ENCODE measurements around the gene NELFCD.
"Not testable (repeated sequence)": the region's sequence is repeated elsewhere in the genome, so short reads cannot be mapped to it uniquely, and the experiment has no call there.

NELFCD gene

GRCh38 chr20:59020938-59021551 lies 40.0 kb downstream of the NELFCD start:
- FAIRE-seq: peak; percentile 96
- DNase-seq (ENCODE audit: insufficient read length, low spot score): peak; percentile 90

GRCh38 chr20:59022754-59023153 lies 41.7 kb downstream of the NELFCD start:
- DNase-seq (ENCODE audit: insufficient read length, low spot score): no peak
- FAIRE-seq: peak; percentile 51

GRCh38 chr20:59023616-59024015 lies 42.6 kb downstream of the NELFCD start:
- DNase-seq (ENCODE audit: insufficient read length, low spot score): no peak
- no peak for FAIRE-seq

DNA sequence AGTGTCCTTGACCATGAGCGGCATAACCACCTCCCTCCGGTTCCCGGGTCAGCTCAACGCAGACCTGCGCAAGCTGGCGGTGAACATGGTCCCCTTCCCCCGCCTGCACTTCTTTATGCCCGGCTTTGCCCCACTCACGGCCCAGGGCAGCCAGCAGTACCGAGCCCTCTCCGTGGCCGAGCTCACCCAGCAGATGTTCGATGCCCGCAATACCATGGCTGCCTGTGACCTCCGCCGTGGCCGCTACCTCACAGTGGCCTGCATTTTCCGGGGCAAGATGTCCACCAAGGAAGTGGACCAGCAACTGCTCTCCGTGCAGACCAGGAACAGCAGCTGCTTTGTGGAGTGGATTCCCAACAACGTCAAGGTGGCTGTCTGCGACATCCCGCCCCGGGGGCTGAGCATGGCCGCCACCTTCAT lies 43.1 kb downstream of the NELFCD start:
- DNase-seq (ENCODE audit: insufficient read length, low spot score): no peak

DNA sequence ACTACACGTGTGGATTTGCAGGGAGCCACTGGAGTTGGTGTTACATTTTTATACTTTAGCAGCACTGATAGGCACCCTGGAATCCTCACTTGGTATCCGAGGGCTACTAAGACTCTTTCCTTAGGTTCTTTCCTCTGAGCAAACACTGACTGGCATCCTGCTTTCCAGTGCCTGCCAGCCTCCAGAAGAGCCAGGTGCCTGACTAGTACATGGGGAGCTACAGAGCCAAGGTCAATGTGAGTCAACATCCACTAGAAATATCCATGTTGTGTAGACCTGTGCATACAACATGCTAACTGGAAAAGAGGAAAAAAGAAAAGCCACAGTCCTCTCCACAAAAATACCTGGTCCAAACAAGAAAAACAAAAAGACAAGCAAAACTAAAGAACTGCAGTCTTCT lies 44.0 kb downstream of the NELFCD start:
- FAIRE-seq (no peak), DNase-seq (ENCODE audit: insufficient read length, low spot score) (no peak)

More for the DNA sequence above, 43.1 kb downstream of the NELFCD start:
- FAIRE-seq: peak; percentile 33

DNA sequence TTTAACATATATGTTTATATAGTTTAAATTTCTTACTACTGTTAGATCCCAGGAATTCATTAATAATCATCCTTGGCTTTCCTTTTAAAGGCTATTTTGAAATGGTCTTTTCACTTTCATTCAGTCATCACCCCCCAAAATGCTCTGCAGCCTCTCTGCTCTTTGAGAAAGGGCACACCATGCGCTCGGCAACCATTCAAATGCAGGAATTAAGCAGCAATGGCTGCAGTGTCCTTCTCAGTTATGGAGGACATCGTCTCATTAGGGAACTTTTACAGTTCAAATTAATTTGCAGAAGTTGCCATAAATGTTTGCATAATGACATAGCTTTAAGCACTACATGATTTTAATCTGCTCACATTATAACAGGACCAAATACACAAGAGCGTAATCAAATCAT lies 44.5 kb downstream of the NELFCD start:
- DNase-seq (ENCODE audit: insufficient read length, low spot score) (no peak), FAIRE-seq (no peak)

DNA sequence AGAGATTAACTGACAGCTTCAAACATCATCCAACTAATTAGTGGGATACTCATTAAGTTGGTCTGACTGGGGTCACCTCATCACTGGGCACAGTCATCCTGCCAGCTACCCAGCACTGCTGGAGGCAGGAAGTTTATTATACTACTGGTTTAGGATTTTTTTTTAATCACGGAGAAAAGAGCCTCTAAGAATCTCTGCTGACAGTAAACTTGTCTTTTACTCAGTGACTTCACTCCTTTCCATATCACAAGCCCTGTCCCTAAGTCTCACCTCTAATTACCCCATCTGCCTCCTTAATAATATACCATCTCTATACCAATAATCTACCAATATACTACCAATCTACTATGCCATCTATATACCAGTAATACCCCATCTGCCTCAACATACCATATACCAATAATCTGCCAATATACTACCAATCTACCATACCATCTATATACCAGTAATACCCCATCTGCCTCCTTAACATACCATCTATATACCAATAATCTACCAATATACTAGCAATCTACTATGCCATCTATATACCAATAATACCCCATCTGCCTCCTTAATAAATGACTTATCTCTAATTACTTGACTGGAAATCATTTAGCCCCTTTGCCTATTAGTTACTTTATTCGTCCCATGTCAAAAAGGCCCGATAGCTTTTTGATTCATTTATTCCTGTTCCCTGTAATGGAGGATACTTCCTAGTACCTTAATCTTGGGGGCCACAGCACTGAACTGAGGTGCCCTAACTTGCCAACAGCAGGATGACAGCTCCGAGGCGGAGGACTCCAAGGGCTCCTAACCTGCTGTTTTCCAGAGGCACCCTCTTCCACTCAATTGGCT lies 46.1 kb downstream of the NELFCD start:
- FAIRE-seq: peak; percentile 69
- no peak for DNase-seq (ENCODE audit: insufficient read length, low spot score)

GRCh38 chr20:59027741-59028320 lies 46.8 kb downstream of the NELFCD start:
- DNase-seq (ENCODE audit: insufficient read length, low spot score): no peak
- FAIRE-seq: peak; percentile 42

DNA sequence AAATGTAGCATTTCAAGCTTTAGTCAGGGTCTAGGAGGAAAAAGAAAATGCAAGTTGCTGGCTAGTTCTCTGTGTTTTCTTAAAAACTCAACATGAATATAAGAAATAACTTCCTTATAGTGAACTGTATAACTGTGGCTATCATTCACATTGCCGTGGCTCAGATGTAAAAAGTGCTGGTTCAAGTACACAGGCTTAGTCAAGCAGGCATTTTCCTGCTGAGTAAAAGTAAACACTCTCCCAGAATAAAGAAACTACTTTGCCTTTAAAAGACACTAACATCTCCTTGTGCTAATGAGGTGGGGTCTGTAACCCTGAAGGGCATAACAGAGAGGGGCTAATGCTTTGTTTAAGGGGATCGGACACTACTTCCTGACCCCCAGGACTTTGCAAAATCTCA lies 47.8 kb downstream of the NELFCD start:
- FAIRE-seq: no peak
- DNase-seq (ENCODE audit: insufficient read length, low spot score): no peak

DNA sequence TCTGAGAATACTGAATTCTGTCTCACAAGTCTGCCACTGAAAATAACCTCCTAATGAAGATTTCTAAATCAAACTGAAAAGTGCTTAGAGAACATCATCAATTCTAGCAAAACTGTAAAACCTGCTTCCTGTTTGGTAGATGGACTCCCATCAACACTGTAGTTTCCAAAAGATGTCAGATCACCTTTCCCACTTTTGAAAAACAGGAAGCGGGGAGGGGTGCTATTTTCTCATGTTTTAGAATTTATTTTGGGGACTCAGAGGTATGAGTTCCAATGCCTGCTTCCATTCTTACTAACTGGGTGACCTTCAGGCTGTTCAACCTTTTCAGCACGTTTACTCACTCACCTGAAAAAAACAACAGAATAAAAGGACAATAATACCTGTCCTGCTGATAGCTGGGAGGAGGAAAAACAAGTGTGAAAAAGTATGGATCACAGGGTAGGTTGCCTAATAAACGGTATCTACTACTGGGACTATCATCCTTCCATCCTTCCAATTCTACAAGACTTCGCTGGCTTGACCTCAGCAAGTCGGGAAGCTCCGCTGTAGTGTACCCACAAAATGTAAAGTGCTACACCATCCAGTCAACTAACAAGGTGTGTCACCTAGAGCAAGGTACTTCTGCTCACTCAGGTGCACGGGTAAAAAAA lies 50.0 kb downstream of the NELFCD start:
- DNase-seq (ENCODE audit: insufficient read length, low spot score) (no peak), FAIRE-seq (peak; percentile 83)

DNA sequence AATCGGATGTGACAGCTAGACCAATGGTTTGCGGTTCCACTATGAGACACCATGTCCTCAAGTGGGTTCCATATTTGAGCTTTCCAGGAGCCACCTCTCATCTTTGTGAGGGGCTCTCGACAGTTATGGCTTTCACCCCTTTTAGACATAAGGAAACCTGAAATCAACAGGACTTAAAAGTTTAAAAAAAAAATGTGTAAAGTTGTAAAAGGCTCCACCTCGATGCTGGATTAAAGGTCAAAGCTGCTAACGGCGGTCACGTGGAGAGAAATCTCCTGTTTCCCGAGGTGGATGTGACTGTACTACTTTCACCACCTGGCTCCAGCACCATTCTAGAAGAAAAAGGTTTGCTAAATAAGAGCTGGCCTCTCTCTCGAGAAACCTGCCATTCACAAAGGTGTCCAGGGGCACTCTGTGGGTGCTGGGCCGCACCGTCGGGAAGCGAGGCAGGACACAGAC lies 50.5 kb downstream of the NELFCD start:
- FAIRE-seq (no peak), DNase-seq (ENCODE audit: insufficient read length, low spot score) (no peak)

DNA sequence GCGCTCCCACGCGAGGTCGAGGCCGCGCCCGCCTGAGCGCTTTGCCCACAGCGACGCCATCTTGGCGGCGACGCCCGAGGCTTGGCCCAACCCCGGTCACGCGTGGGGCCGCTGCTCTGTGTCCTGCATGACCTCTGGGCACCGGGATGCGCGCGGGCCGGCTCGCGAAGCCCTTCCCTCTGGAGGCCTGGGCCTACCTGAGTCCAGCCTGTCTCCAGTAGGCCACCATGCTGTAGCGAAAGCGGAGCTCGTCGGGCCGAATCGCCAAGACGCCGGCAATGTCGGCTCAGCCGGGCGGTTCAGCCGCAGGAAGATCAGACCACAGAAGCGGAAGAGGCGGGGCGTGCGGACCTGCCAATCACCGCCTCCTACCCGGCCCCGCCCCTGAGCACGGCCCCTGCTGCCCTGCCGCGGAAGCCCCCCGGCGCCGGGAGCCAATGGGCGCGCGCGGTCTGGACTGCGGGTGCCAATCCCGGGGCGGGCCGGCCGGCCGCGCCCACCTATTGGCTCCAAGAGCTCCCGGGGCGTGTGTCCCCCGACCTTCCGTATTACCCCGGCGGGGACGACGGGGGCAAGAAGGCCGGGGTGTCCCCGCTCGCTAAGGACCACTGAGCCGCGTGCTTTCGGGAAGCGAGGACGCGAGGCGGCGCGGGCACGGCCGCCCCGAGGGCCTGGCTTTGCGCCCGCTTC lies 51.1 kb downstream of the NELFCD start, which contains the start of gene ATP5F1E:
TSS of gene ATP5F1E (minus strand) at position 313 of the 690 bp plus-strand sequence. CDS start at position 229, 84 bp downstream.
- peak; percentile 100 for DNase-seq (ENCODE audit: insufficient read length, low spot score)

GRCh38 chr20:59032713-59033059 lies 51.6 kb downstream of the NELFCD start:
- no peak for FAIRE-seq

More for the DNA sequence above, 51.1 kb downstream of the NELFCD start, which contains the start of gene ATP5F1E:
- FAIRE-seq: peak; percentile 100

GRCh38 chr20:59033093-59033492 lies 52.0 kb downstream of the NELFCD start:
- FAIRE-seq (no peak), DNase-seq (ENCODE audit: insufficient read length, low spot score) (no peak)

More at GRCh38 chr20:59032713-59033059, 51.6 kb downstream of the NELFCD start:
- peak; percentile 71 for DNase-seq (ENCODE audit: insufficient read length, low spot score)

GRCh38 chr20:59033616-59034165 lies 52.6 kb downstream of the NELFCD start:
- FAIRE-seq (peak; percentile 46), DNase-seq (ENCODE audit: insufficient read length, low spot score) (no peak)

GRCh38 chr20:59035381-59035780 lies 54.3 kb downstream of the NELFCD start:
- FAIRE-seq (no peak), DNase-seq (ENCODE audit: insufficient read length, low spot score) (no peak)

GRCh38 chr20:59037386-59037785 lies 56.3 kb downstream of the NELFCD start:
- DNase-seq (ENCODE audit: insufficient read length, low spot score): no peak
- peak; percentile 13 for FAIRE-seq

- DNase-seq (ENCODE audit: insufficient read length, low spot score) (no peak), FAIRE-seq (no peak)
Observed at GRCh38 chr20:59039233-59039632, 58.2 kb downstream of the NELFCD start.

DNA sequence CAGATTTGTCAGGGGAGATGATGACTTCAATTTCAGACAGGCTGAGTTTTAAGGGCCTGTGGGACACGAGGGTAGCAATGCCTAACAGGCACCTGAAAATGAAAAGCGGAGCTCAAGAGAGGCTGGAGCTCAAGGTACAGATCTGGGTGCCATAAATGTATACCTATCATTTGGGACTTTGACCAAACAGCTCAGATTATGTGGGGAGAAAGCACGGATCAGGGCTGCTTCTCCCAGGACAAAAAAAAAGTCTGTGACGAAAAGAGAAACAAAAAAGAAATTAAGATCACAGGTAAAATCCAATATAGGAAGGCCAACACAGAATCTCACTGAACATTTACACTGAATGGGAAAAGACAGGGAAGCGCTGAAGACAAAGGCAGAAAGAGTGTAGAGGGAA lies 59.6 kb downstream of the NELFCD start:
- DNase-seq (ENCODE audit: insufficient read length, low spot score) (no peak), FAIRE-seq (peak; percentile 20)

DNA sequence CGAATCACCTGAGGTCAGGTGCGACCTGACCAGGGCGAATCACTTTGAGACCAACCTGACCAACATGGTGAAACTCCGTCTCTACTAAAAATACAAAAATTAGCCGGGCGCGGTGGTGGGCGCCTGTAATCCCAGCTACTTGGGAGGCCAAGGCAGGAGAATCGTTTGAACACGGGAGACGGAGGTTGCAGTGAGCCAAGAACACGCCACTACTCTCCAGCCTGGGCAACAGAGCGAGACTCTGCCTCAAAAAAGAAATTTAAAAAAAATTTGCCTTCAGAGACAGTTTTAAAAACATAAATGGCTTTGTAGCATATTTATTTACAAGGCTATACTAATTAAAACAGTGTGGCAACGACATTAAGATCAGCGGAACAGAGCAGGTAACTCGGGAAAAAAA lies 60.4 kb downstream of the NELFCD start:
- DNase-seq (ENCODE audit: insufficient read length, low spot score); FAIRE-seq: not testable (repeated sequence)

Data from HTR-8/SVneo (cell line).